ENCODE results near the gene ATP6V1C2. TPM values are rescaled to one million over a fixed set of nuclear protein-coding genes. Genes with fewer than 3 reads are reported as not detected.

ATP6V1C2 gene
- total and polyA plus RNA-seq, 2 donors (not counting 3 experiments of a cell fraction or from before 2014, with no cell fraction given), result 0.03 to 0.13 TPM

- Histone ChIP-seq H3K4me3 (replicated peaks in 1 of 3; ENCODE audit: insufficient read depth in 1 of 3, low read depth in 1 of 3, low read length in 3 of 3) (no peak overlapping the region), H3K4me1 (ENCODE audit: control insufficient read depth, extremely low read depth, insufficient read depth, low read length) (peaks cover 14% of the 10 kb centered on the region), H3K9me1 (replicated peaks; ENCODE audit: control insufficient read depth, extremely low read depth, insufficient read depth, low read length) (no peaks in the 10 kb centered on the region), H3K4me2 (ENCODE audit: insufficient read depth, low read length) (no peak overlapping the region), H3K36me3 (ENCODE audit: control insufficient read depth in 2 of 2, extremely low read depth in 1 of 2, insufficient read depth in 2 of 2, low read length in 2 of 2) (peaks cover 31 to 44% of the 10 kb centered on the region in 2 experiments), H4K20me1 (replicated peaks; ENCODE audit: control insufficient read depth, extremely low read depth, insufficient read depth, low read length) (no peaks in the 10 kb centered on the region), H3K9ac (replicated peaks; ENCODE audit: extremely low read depth, insufficient read depth, low read length) (no peak overlapping the region), H3K27me3 (ENCODE audit: control insufficient read depth in 2 of 2, insufficient read depth in 2 of 2, low read length in 2 of 2) (no peaks in the 10 kb centered on the region), H3K9me3 (replicated peaks; ENCODE audit: control insufficient read depth, insufficient read depth, low read length) (no peaks in the 10 kb centered on the region), H3K79me2 (ENCODE audit: control insufficient read depth, insufficient read depth, low read length) (peaks cover 6% of the 10 kb centered on the region), H3K27ac (ENCODE audit: insufficient read depth, low read depth, low read length) (no peak overlapping the region), H2AFZ (ENCODE audit: low read depth, low read length) (no peak overlapping the region)
- no TSS peak for BruUV-seq (replicated peaks)
- FAIRE-seq (no peak), DNase-seq (ENCODE audit: low read depth, low spot score) (no peak)
- no peak for TF ChIP-seq MAX (IDR thresholded peaks at IDR 0.05; ENCODE audit: insufficient read depth, insufficient read length)
- TF ChIP-seq FOS (IDR thresholded peaks at IDR 0.05; ENCODE audit: borderline replicate concordance, insufficient read depth, low read length), result no peak
- TF ChIP-seq POLR2AphosphoS5 (IDR thresholded peaks at IDR 0.05; ENCODE audit: insufficient read depth, low read depth, low read length), result no peak
- TF ChIP-seq EZH2 (IDR thresholded peaks at IDR 0.05; ENCODE audit: borderline replicate concordance, low read depth, low read length, severe bottlenecking), result no peak
- TF ChIP-seq CTCF (IDR thresholded peaks at IDR 0.05; ENCODE audit: extremely low read depth in 1 of 2, insufficient read depth in 1 of 2, low read depth in 1 of 2, low read length in 2 of 2), result no peak
- no peak for TF ChIP-seq MYC (IDR thresholded peaks at IDR 0.05; ENCODE audit: low read depth, low read length)
- no peak for TF ChIP-seq POLR2A (IDR thresholded peaks at IDR 0.05; ENCODE audit: low read depth, low read length)
- TF ChIP-seq GATA2 (IDR thresholded peaks at IDR 0.05; ENCODE audit: insufficient read depth, insufficient read length, low read depth, low read length), result no peak
- no peak for TF ChIP-seq JUN (IDR thresholded peaks at IDR 0.05; ENCODE audit: borderline replicate concordance, insufficient read depth, insufficient read length, low read depth)
- intact Hi-C loops (cut with micrococcal nuclease), result no loop called here
- dilution Hi-C loops (cut with MboI; ENCODE audit: extremely low pct_ligation_motif_present, low sequenced_read_pairs), result no loop called here
- CTCF ChIA-PET, result no interaction called here
- POLR2A ChIA-PET, result no interaction called here
Measured at GRCh38 chr2:10781746-10782145, 60.3 kb downstream of the ATP6V1C2 start.

Measured in endothelial cell of umbilical vein (primary cell).